K562 (cell line): Measurements from ENCODE around the gene PHETA1. TPM values are rescaled to one million over a fixed set of nuclear protein-coding genes. Genes with fewer than 3 reads are reported as not detected.

Source experiments
- ATAC-seq: fragments of 200-7000 bp; cut with Tn5 transposase; 3 replicates; pipeline ENCODE4 v1.9.1; 2020; ENCODE audit warnings: moderate library complexity
- BruUV-seq: library from RNA; stranded (reverse); fragments of 400-500 nt; replicated peaks from 2 replicates; lab custom pipeline; 2021; lab: Mats Ljungman, UMichigan
- CTCF ChIA-PET: fragments of 300-600 bp; formaldehyde crosslinking; extraction: SDS; loops from one replicate; lab custom pipeline; 2021; ENCODE audit warnings: low intra/inter-chr PET ratio; lab: Yijun Ruan, JAX
- POLR2A ChIA-PET: fragments of 300-600, 350-650 bp; sonication (Branson Sonifier 250); formaldehyde crosslinking; extraction: SDS; loops from one replicate; lab custom pipeline; 2021; ENCODE audit warnings: antibody characterized with exemption, inconsistent platforms; lab: Yijun Ruan, JAX
- DNase-seq, 4 experiments: peaks; one replicate each; pipeline versions ENCODE4 v3.0.0 to v3.0.0-alpha.2; 2011 to 2018; ENCODE audit warnings: low spot score in 3 of 4, mixed read lengths in 3 of 4; ENCODE audit errors: extremely low read depth in 1 of 4
- FAIRE-seq: peaks from 2 replicates; lab custom pipeline; 2011; peaks lifted over from hg19 to GRCh38; lab: Jason Lieb, UNC
- H2AFZ ChIP-seq: 2 replicates; pipeline ENCODE4 v1.6.0; 2011; ENCODE audit warnings: low read depth, low read length, control low read depth, inconsistent platforms
- H3K27ac ChIP-seq: fragments of 200-600 bp; 3 replicates; pipeline ENCODE4 v1.8.0; 2011; ENCODE audit warnings: low read depth, mild to moderate bottlenecking, control low read depth, inconsistent platforms, low read length, moderate library complexity, mixed read lengths; ENCODE audit errors: extremely low read depth
- H3K27me3 ChIP-seq, 2 experiments: fragments of 300-600 bp in 1 of 2; 2 replicates in 1 of 2; 3 replicates in 1 of 2; pipeline versions ENCODE4 v1.6.0 to v1.8.0; 2011; ENCODE audit warnings: inconsistent platforms in 2 of 2, low read length in 2 of 2, mild to moderate bottlenecking in 1 of 2, mixed read lengths in 1 of 2, moderate library complexity in 1 of 2; ENCODE audit not compliant: control insufficient read depth in 2 of 2, insufficient read depth in 2 of 2
- H3K36me3 ChIP-seq: fragments of 300-600 bp; 3 replicates; pipeline ENCODE4 v1.8.0; 2011; ENCODE audit warnings: mild to moderate bottlenecking, low read length, inconsistent platforms; ENCODE audit not compliant: control insufficient read depth, insufficient read depth
- H3K4me1 ChIP-seq, 2 experiments: fragments of 200-600 bp in 1 of 2; replicated peaks in 1 of 2; 2 replicates in 1 of 2; 3 replicates in 1 of 2; pipeline versions ENCODE4 v1.5.1 to v1.8.0; 2011; ENCODE audit warnings: inconsistent platforms in 2 of 2, low read length in 2 of 2, mild to moderate bottlenecking in 1 of 2, mixed read lengths in 1 of 2, moderate library complexity in 1 of 2; ENCODE audit not compliant: control insufficient read depth in 2 of 2, insufficient read depth in 2 of 2
- H3K4me2 ChIP-seq: 2 replicates; pipeline ENCODE4 v1.6.1; 2011; ENCODE audit warnings: low read length, control low read depth, inconsistent platforms, mixed read lengths; ENCODE audit not compliant: insufficient read depth
- H3K4me3 ChIP-seq: fragments of 200-600 bp; sonication (generic), shearing (Covaris generic); 2 replicates; pipeline ENCODE4 v1.5.1; 2016; ENCODE audit warnings: control low read depth, inconsistent platforms
- H3K79me2 ChIP-seq: fragments of 200-600 bp; 3 replicates; pipeline ENCODE4 v1.8.0; 2011; ENCODE audit warnings: low read length, inconsistent platforms; ENCODE audit not compliant: control insufficient read depth, insufficient read depth
- H3K9ac ChIP-seq, 2 experiments: 2 replicates each; pipeline versions ENCODE4 v1.6.0 to v1.6.1; 2011; ENCODE audit warnings: low read depth in 2 of 2, low read length in 2 of 2, control low read depth in 1 of 2, inconsistent platforms in 1 of 2, mild to moderate bottlenecking in 1 of 2, mixed read lengths in 1 of 2; ENCODE audit not compliant: insufficient read depth in 1 of 2
- H3K9me1 ChIP-seq: one replicate; pipeline ENCODE4 v1.6.0; 2011; ENCODE audit warnings: inconsistent platforms, mild to moderate bottlenecking, low read length, moderate library complexity; ENCODE audit not compliant: control insufficient read depth, insufficient read depth
- H3K9me3 ChIP-seq: replicated peaks from 2 replicates; pipeline ENCODE4 v1.5.1; 2011; ENCODE audit warnings: low read depth, low read length, inconsistent platforms; ENCODE audit not compliant: control insufficient read depth, insufficient read depth
- H4K20me1 ChIP-seq: replicated peaks from 2 replicates; pipeline ENCODE4 v1.6.1; 2011; ENCODE audit warnings: low read length, inconsistent platforms, mixed read lengths; ENCODE audit not compliant: control insufficient read depth, insufficient read depth
- ARNT ChIP-seq, 2 experiments: fragments of 450-650 bp; IDR thresholded peaks; 2 replicates each; pipeline ENCODE4 v1.6.1; 2016; ENCODE audit warnings: mild to moderate bottlenecking in 1 of 2
- HIVEP1 ChIP-seq: fragments of 250-450 bp; sonication (Bioruptor Pico); IDR thresholded peaks from 2 replicates; pipeline ENCODE4 v1.4.0; 2020; ENCODE audit warnings: mild to moderate bottlenecking
- KLF13 ChIP-seq: fragments of 450-650 bp; IDR thresholded peaks from 2 replicates; pipeline ENCODE4 v1.6.1; 2016; ENCODE audit warnings: missing genetic modification characterization, low read depth, mild to moderate bottlenecking, missing compliant biosample characterization, moderate library complexity, borderline replicate concordance
- NUFIP1 ChIP-seq: fragments of 450-650 bp; IDR thresholded peaks from 2 replicates; pipeline ENCODE4 v1.6.1; 2018; ENCODE audit not compliant: partially characterized antibody
- PCBP2 ChIP-seq: fragments of 200-400 bp; formaldehyde crosslinking; IDR thresholded peaks from 2 replicates; pipeline ENCODE4 v1.6.1; 2018; ENCODE audit warnings: low read length, low read depth, mild to moderate bottlenecking, moderate library complexity; ENCODE audit not compliant: poor library complexity, severe bottlenecking
- PTRF ChIP-seq: fragments of 450-650 bp; IDR thresholded peaks from 2 replicates; pipeline ENCODE4 v1.6.1; 2016; ENCODE audit warnings: mild to moderate bottlenecking, missing genetic modification characterization, missing compliant biosample characterization
- SAFB ChIP-seq: fragments of 200-400 bp; formaldehyde crosslinking; IDR thresholded peaks from 2 replicates; pipeline ENCODE4 v1.6.1; 2017; ENCODE audit warnings: low read depth, low read length, borderline replicate concordance
- SUPT5H ChIP-seq: fragments of 450-650 bp; IDR thresholded peaks from 2 replicates; pipeline ENCODE4 v1.6.1; 2016
- TAL1 ChIP-seq: fragments of 450-650 bp; IDR thresholded peaks from 2 replicates; pipeline ENCODE4 v1.6.1; 2016; ENCODE audit warnings: mild to moderate bottlenecking
- TCF3 ChIP-seq: sonication (generic); formaldehyde crosslinking; IDR thresholded peaks from 2 replicates; pipeline ENCODE4 v1.4.0; 2020; ENCODE audit warnings: mild to moderate bottlenecking, missing genetic modification reagents
- TFAM ChIP-seq: fragments of 250-450 bp; sonication (Bioruptor Pico); conservative IDR thresholded peaks from 2 replicates; pipeline ENCODE4 v1.5.0; 2021; ENCODE audit warnings: mild to moderate bottlenecking, moderate library complexity
- ZFP30 ChIP-seq: fragments of 250-450 bp; sonication (Bioruptor Pico); IDR thresholded peaks from 2 replicates; pipeline ENCODE4 v1.8.0; 2022; ENCODE audit warnings: moderate library complexity, mild to moderate bottlenecking, inconsistent platforms, borderline replicate concordance
- ZNF143 ChIP-seq: sonication (generic); formaldehyde crosslinking; IDR thresholded peaks from 2 replicates; pipeline ENCODE4 v1.9.0; 2022; ENCODE audit warnings: mild to moderate bottlenecking, missing genetic modification reagents
- WGBS: fragments of 100-300 bp; shearing (Covaris generic); methylation state at CpG from one replicate; pipeline ENCODE4 v1.1.6; 2016; ENCODE audit warnings: low coverage, mixed read lengths; ENCODE audit not compliant: insufficient coverage; ENCODE audit errors: missing lambda C conversion rate; 5-methylcytosine and 5-hydroxymethylcytosine counted together
- in situ Hi-C: fragments of 300-500 bp; cut with MboI; formaldehyde crosslinking; loops from 4 replicates; pipeline ENCODE4 v1.15.0; 2018; ENCODE audit warnings: inconsistent platforms, mixed read lengths
- intact Hi-C: fragments of 100-400 bp; cut with micrococcal nuclease; formaldehyde crosslinking; loops from 2 replicates; pipeline ENCODE4 v1.14.2; 2022
- polyA plus RNA-seq, 8 experiments: library from polyadenylated mRNA; depleted of rRNA in 4 of 8; stranded (reverse) in 5 of 8; unstranded in 3 of 8; fragments of >200 nt; fragmentation: Nextera tagmentation in 2 of 8; fragmentation: Illumina TruSeq in 1 of 8; extraction: Ambion mirVana in 2 of 8; extraction: Trizol in 1 of 8; gene quantifications; 2 replicates each; pipeline versions ENCODE4 v1.2.1 to v1.2.3, GENCODE V29; 2011 to 2014; ENCODE audit warnings: inconsistent platforms in 1 of 8, missing spikeins in 1 of 8
- total RNA-seq, 7 experiments: library from RNA; depleted of rRNA in 6 of 7; stranded (reverse); fragments of >200 nt in 6 of 7; fragmentation: Illumina TruSeq in 2 of 7; extraction: Trizol in 2 of 7; gene quantifications; 2 replicates each; pipeline versions ENCODE4 v1.2.1 to v1.2.3, GENCODE V29; 2011 to 2021; ENCODE audit warnings: low replicate concordance in 1 of 7
- TF ChIP-seq, protein P1 (sequence below), 3 experiments: fragments of 200-800 bp in 1 of 3; fragments of 250-450 bp in 1 of 3; fragments of 450-650 bp in 1 of 3; sonication (Bioruptor Pico) in 1 of 3; sonication (Bioruptor generic) in 1 of 3; formaldehyde crosslinking in 1 of 3; IDR thresholded peaks; 2 replicates each; pipeline versions ENCODE4 v1.6.1 to v1.8.0; 2016 to 2022; ENCODE audit warnings: mild to moderate bottlenecking in 2 of 3, missing genetic modification characterization in 2 of 3, missing compliant biosample characterization in 1 of 3, moderate library complexity in 1 of 3

The PHETA1 gene
- total and polyA plus RNA-seq, 9 of the 15 experiments (the other 6 are each of a cell fraction or from before 2014, with no cell fraction given) = 0.03 to 12.4 (median 3.0) TPM

DNA sequence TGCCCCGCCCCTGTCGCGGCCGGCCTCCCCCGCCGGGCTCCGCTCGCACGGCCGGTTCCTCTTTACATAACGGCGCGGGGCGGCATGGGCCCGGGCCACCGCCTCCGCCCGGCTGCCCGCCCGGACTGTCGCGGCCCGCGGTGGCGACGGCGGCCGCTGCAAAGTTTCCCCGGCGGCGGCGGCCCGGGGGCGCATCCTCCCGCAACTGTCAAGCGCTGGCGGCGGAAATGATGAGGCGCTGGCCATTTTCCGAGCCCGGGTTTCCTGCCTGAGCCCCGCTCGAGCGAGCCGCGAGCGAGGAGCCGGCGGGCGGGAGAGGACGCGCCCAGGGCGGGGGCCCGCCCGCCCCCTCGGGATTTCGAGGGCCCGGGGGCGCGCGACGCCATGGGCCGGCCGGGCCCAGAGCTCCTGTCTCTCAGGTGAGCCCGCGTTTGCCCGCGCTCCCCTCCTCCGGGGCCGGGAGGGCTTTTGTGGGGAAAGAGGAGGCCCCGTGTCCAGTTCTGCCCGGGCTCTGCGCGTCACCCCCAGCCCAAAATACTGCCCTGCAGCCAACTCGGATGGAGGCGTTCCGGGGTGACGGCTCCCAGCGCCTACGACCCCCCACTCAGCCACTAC lies 37.1 kb upstream of the PHETA1 start, which contains the start of gene SH2B3 (continued):
- TF ChIP-seq PCBP2 (no peak), ARNT (IDR thresholded peaks at IDR 0.05) (no peak), NUFIP1 (no peak), SAFB (no peak), ZFP30 (CRISPR knock-in tag) (no peak)

DNA sequence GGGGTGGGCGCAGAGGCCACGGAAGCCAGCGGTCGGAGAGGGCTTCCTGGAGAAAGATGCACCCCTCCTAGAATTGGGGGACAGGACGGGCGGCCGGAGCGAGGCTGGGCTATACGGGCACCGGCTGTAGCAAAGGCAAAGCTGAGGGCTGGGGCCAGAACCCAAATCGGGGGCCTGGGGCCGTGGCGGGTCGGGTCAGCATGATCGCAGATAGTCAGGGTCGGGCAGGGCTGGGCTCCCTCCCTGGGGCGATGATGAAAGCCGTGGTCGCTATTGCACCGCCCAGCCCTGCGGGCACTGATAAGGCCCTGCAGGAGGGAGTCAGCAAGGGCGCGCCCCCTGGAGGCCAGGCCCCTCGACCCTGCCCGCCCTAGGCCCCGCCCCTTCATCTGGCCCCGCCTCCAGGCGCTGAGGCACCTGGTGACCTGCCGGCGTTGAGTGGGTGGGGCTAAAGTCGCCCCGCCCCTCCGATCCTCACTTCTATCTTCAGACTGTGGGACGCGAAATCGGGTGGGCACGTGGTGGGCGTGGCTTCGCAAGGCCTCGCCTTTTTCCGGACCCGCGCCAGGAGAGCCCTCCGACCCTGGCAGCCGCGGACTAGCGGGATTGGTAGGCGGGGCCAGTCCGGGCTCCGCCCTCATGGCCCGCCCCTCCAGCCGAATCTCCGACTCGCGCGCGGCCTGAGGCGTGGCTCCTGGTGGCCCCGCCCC lies 36.4 kb upstream of the PHETA1 start:
- Histone ChIP-seq H3K9ac (peak overlapping the region; percentile 97 to 98), H3K79me2 (peaks cover 46% of the 10 kb centered on the region), H4K20me1 (peaks cover 29% of the 10 kb centered on the region), H3K4me2 (peak overlapping the region; percentile 92), H3K9me1 (peaks cover 7% of the 10 kb centered on the region), H3K36me3 (peaks cover 21% of the 10 kb centered on the region), H3K27me3 (no peaks in the 10 kb centered on the region; a peak in 1 of 5 replicates), H3K4me1 (peaks cover 50 to 76% of the 10 kb centered on the region in 2 experiments), H2AFZ (peak overlapping the region; percentile 79), H3K4me3 (peak overlapping the region; percentile 93), H3K27ac (peak overlapping the region; percentile 97), H3K9me3 (no peaks in the 10 kb centered on the region)
- 0% methylated on average over 17 of the region's 59 CpGs for WGBS
- ATAC-seq = peak; percentile 76
- BruUV-seq = no TSS peak
- peak; percentile 97 to 99 (median 98) for DNase-seq
- in situ Hi-C loops = loop anchor here (5.0 kb wide), 1 partner anchor 267 kb away; no protein-coding TSS in a partner anchor
- ChIA-PET POLR2A (interaction anchor here (0.8 to 1.9 kb wide), 7 partner anchors 9 to 232 kb away, joined by 3 to 9 read pairs (median 5); no protein-coding TSS in a partner anchor), CTCF (interaction anchor here (0.7 kb wide), 1 partner anchor 47 kb away, joined by 3 read pairs; no protein-coding TSS in a partner anchor)
- intact Hi-C loops = loop anchor here (5.0 kb wide), 2 partner anchors 192 to 282 kb away; partner anchors contain the start of genes ACAD10, ATXN2 and BRAP
- peak; percentile 96 for FAIRE-seq
- TF ChIP-seq PTRF (tag) (no peak), SUPT5H (peak; percentile 87), KLF13 (no peak), ZNF143 (CRISPR knock-in tag) (no peak), TFAM (CRISPR knock-in tag) (no peak), TAL1 (peak; percentile 76), HIVEP1 (CRISPR knock-in tag) (peak; percentile 50; the same call in 1 of the 2 replicates), TCF3 (peak; percentile 88)
- TF ChIP-seq, protein P1, sequence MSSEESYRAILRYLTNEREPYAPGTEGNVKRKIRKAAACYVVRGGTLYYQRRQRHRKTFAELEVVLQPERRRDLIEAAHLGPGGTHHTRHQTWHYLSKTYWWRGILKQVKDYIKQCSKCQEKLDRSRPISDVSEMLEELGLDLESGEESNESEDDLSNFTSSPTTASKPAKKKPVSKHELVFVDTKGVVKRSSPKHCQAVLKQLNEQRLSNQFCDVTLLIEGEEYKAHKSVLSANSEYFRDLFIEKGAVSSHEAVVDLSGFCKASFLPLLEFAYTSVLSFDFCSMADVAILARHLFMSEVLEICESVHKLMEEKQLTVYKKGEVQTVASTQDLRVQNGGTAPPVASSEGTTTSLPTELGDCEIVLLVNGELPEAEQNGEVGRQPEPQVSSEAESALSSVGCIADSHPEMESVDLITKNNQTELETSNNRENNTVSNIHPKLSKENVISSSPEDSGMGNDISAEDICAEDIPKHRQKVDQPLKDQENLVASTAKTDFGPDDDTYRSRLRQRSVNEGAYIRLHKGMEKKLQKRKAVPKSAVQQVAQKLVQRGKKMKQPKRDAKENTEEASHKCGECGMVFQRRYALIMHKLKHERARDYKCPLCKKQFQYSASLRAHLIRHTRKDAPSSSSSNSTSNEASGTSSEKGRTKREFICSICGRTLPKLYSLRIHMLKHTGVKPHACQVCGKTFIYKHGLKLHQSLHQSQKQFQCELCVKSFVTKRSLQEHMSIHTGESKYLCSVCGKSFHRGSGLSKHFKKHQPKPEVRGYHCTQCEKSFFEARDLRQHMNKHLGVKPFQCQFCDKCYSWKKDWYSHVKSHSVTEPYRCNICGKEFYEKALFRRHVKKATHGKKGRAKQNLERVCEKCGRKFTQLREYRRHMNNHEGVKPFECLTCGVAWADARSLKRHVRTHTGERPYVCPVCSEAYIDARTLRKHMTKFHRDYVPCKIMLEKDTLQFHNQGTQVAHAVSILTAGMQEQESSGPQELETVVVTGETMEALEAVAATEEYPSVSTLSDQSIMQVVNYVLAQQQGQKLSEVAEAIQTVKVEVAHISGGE (CRISPR knock-in tag; IDR thresholded peaks at IDR 0.05) = no peak
